ENCODE data around the gene NISCH. TPM values are rescaled to one million over a fixed set of nuclear protein-coding genes. Genes with fewer than 3 reads are reported as not detected.

The NISCH gene
- total RNA-seq, 3 donors from 2014 or later, result 67.7 to 119 (median 108) TPM

- intact Hi-C loops (cut with DNase I; ENCODE audit: low total_unique reads), result loop anchor here (10.0 kb wide), 2 partner anchors 59 to 171 kb away; partner anchors contain the start of genes GLT8D1 and SPCS1
- no peaks in the 10 kb centered on the region for H3K36me3 ChIP-seq
- no peaks in the 10 kb centered on the region for H3K9me3 ChIP-seq
- peak within 1 kb of the TSS; percentile 64 to 97 (median 70) for H3K4me3 ChIP-seq
- H3K4me1 ChIP-seq, result peaks cover 16 to 19% of the 10 kb centered on the region in 2 donors
- peak within 1 kb of the TSS; percentile 73 to 94 for H3K27ac ChIP-seq
- peak in 1 of 2 donors; percentile 46 for DNase-seq (ENCODE audit: low spot score in 2 of 2)
- no peaks in the 10 kb centered on the region for H3K27me3 ChIP-seq
- no peak for TF ChIP-seq CTCF (IDR thresholded peaks at IDR 0.05)
- no peak for TF ChIP-seq POLR2A (IDR thresholded peaks at IDR 0.05)
- no peak for TF ChIP-seq POLR2AphosphoS5 (IDR thresholded peaks at IDR 0.05)
These were observed 78.3 kb downstream of the NISCH start, which contains the start of gene NT5DC2 for GRCh38 chr3:52533623-52534280. Gene NT5DC2 (minus strand): TSS chr3:52533857. CDS start chr3:52533737, 120 bp downstream.

GRCh38 chr3:52534281-52535183, 79.1 kb downstream of the NISCH start:
- TF ChIP-seq POLR2AphosphoS5 (IDR thresholded peaks at IDR 0.05) (peak in 1 of 3 donors; percentile 23), POLR2A (IDR thresholded peaks at IDR 0.05) (no peak)
- DNase-seq (ENCODE audit: low spot score in 2 of 2), result no peak
- Histone ChIP-seq H3K4me1 (peaks cover 16 to 19% of the 10 kb centered on the region in 2 donors), H3K27me3 (no peaks in the 10 kb centered on the region), H3K9me3 (no peaks in the 10 kb centered on the region), H3K4me3 (peak overlapping the region; percentile 53 to 97 (median 70)), H3K36me3 (no peaks in the 10 kb centered on the region), H3K27ac (peak overlapping the region; percentile 73 to 94)
- intact Hi-C loops (cut with DNase I; ENCODE audit: low total_unique reads), result loop anchor here (10.0 kb wide), 2 partner anchors 60 to 170 kb away; partner anchors contain the start of genes GLT8D1 and SPCS1

- peaks cover 16 to 19% of the 10 kb centered on the region in 2 donors for H3K4me1 ChIP-seq
- no peak for DNase-seq (ENCODE audit: low spot score in 2 of 2)
- TF ChIP-seq POLR2A (IDR thresholded peaks at IDR 0.05) (no peak), POLR2AphosphoS5 (IDR thresholded peaks at IDR 0.05) (no peak), CTCF (IDR thresholded peaks at IDR 0.05) (no peak)
- H3K27ac ChIP-seq, result peak overlapping the region; percentile 89 to 94
- H3K27me3 ChIP-seq, result no peaks in the 10 kb centered on the region
- H3K4me3 ChIP-seq, result peak overlapping the region in 2 of 3 donors; percentile 76 to 97
- intact Hi-C loops (cut with DNase I; ENCODE audit: low total_unique reads), result loop anchor here (10.0 kb wide), 2 partner anchors 61 to 169 kb away; partner anchors contain the start of genes GLT8D1 and SPCS1
- H3K9me3 ChIP-seq, result no peaks in the 10 kb centered on the region
- no peaks in the 10 kb centered on the region for H3K36me3 ChIP-seq
These were observed 80.2 kb downstream of the NISCH start for GRCh38 chr3:52535411-52536111.

- intact Hi-C loops (cut with DNase I; ENCODE audit: low total_unique reads), result loop anchor here (10.0 kb wide), 2 partner anchors 61 to 169 kb away; partner anchors contain the start of genes GLT8D1 and SPCS1
- Histone ChIP-seq H3K27ac (peak overlapping the region; percentile 87 to 89), H3K27me3 (no peaks in the 10 kb centered on the region), H3K4me3 (peak overlapping the region in 2 of 3 donors; percentile 66 to 76), H3K9me3 (no peaks in the 10 kb centered on the region), H3K4me1 (peaks cover 16 to 19% of the 10 kb centered on the region in 2 donors), H3K36me3 (no peaks in the 10 kb centered on the region)
- DNase-seq (ENCODE audit: low spot score in 2 of 2), result no peak
- no peak for TF ChIP-seq POLR2AphosphoS5 (IDR thresholded peaks at IDR 0.05)
- no peak for TF ChIP-seq POLR2A (IDR thresholded peaks at IDR 0.05)
- no peak for TF ChIP-seq CTCF (IDR thresholded peaks at IDR 0.05)
These were observed 80.6 kb downstream of the NISCH start for GRCh38 chr3:52536112-52536368.

All from breast epithelium (tissue), 4 donors.